K562 (cell line): Measurements from ENCODE around the gene CWC22. TPM values are rescaled to one million over a fixed set of nuclear protein-coding genes. Genes with fewer than 3 reads are reported as not detected.
A peak's percentile ranks its signal among the peaks of the same experiment; 100 is the strongest.

Experiments
- ATAC-seq: fragments of 200-7000 bp; cut with Tn5 transposase; 3 replicates; pipeline ENCODE4 v1.9.1; 2020; ENCODE audit warnings: moderate library complexity
- BruUV-seq: library from RNA; stranded (reverse); fragments of 400-500 nt; replicated peaks from 2 replicates; lab custom pipeline; 2021; lab: Mats Ljungman, UMichigan
- CTCF ChIA-PET: fragments of 300-600 bp; formaldehyde crosslinking; extraction: SDS; loops from one replicate; lab custom pipeline; 2021; ENCODE audit warnings: low intra/inter-chr PET ratio; lab: Yijun Ruan, JAX
- POLR2A ChIA-PET: fragments of 300-600, 350-650 bp; sonication (Branson Sonifier 250); formaldehyde crosslinking; extraction: SDS; loops from one replicate; lab custom pipeline; 2021; ENCODE audit warnings: antibody characterized with exemption, inconsistent platforms; lab: Yijun Ruan, JAX
- DNase-seq, 4 experiments: peaks; one replicate each; pipeline versions ENCODE4 v3.0.0 to v3.0.0-alpha.2; 2011 to 2018; ENCODE audit warnings: low spot score in 3 of 4, mixed read lengths in 3 of 4; ENCODE audit errors: extremely low read depth in 1 of 4
- FAIRE-seq: peaks from 2 replicates; lab custom pipeline; 2011; peaks lifted over from hg19 to GRCh38; lab: Jason Lieb, UNC
- H2AFZ ChIP-seq: 2 replicates; pipeline ENCODE4 v1.6.0; 2011; ENCODE audit warnings: low read depth, low read length, control low read depth, inconsistent platforms
- H3K27ac ChIP-seq: fragments of 200-600 bp; 3 replicates; pipeline ENCODE4 v1.8.0; 2011; ENCODE audit warnings: low read depth, mild to moderate bottlenecking, control low read depth, inconsistent platforms, low read length, moderate library complexity, mixed read lengths; ENCODE audit errors: extremely low read depth
- H3K27me3 ChIP-seq, 2 experiments: fragments of 300-600 bp in 1 of 2; 2 replicates in 1 of 2; 3 replicates in 1 of 2; pipeline versions ENCODE4 v1.6.0 to v1.8.0; 2011; ENCODE audit warnings: inconsistent platforms in 2 of 2, low read length in 2 of 2, mild to moderate bottlenecking in 1 of 2, mixed read lengths in 1 of 2, moderate library complexity in 1 of 2; ENCODE audit not compliant: control insufficient read depth in 2 of 2, insufficient read depth in 2 of 2
- H3K36me3 ChIP-seq: fragments of 300-600 bp; 3 replicates; pipeline ENCODE4 v1.8.0; 2011; ENCODE audit warnings: mild to moderate bottlenecking, low read length, inconsistent platforms; ENCODE audit not compliant: control insufficient read depth, insufficient read depth
- H3K4me1 ChIP-seq, 2 experiments: fragments of 200-600 bp in 1 of 2; replicated peaks in 1 of 2; 2 replicates in 1 of 2; 3 replicates in 1 of 2; pipeline versions ENCODE4 v1.5.1 to v1.8.0; 2011; ENCODE audit warnings: inconsistent platforms in 2 of 2, low read length in 2 of 2, mild to moderate bottlenecking in 1 of 2, mixed read lengths in 1 of 2, moderate library complexity in 1 of 2; ENCODE audit not compliant: control insufficient read depth in 2 of 2, insufficient read depth in 2 of 2
- H3K4me2 ChIP-seq: 2 replicates; pipeline ENCODE4 v1.6.1; 2011; ENCODE audit warnings: low read length, control low read depth, inconsistent platforms, mixed read lengths; ENCODE audit not compliant: insufficient read depth
- H3K4me3 ChIP-seq: fragments of 200-600 bp; sonication (generic), shearing (Covaris generic); 2 replicates; pipeline ENCODE4 v1.5.1; 2016; ENCODE audit warnings: control low read depth, inconsistent platforms
- H3K79me2 ChIP-seq: fragments of 200-600 bp; 3 replicates; pipeline ENCODE4 v1.8.0; 2011; ENCODE audit warnings: low read length, inconsistent platforms; ENCODE audit not compliant: control insufficient read depth, insufficient read depth
- H3K9ac ChIP-seq, 2 experiments: 2 replicates each; pipeline versions ENCODE4 v1.6.0 to v1.6.1; 2011; ENCODE audit warnings: low read depth in 2 of 2, low read length in 2 of 2, control low read depth in 1 of 2, inconsistent platforms in 1 of 2, mild to moderate bottlenecking in 1 of 2, mixed read lengths in 1 of 2; ENCODE audit not compliant: insufficient read depth in 1 of 2
- H3K9me1 ChIP-seq: one replicate; pipeline ENCODE4 v1.6.0; 2011; ENCODE audit warnings: inconsistent platforms, mild to moderate bottlenecking, low read length, moderate library complexity; ENCODE audit not compliant: control insufficient read depth, insufficient read depth
- H3K9me3 ChIP-seq: replicated peaks from 2 replicates; pipeline ENCODE4 v1.5.1; 2011; ENCODE audit warnings: low read depth, low read length, inconsistent platforms; ENCODE audit not compliant: control insufficient read depth, insufficient read depth
- H4K20me1 ChIP-seq: replicated peaks from 2 replicates; pipeline ENCODE4 v1.6.1; 2011; ENCODE audit warnings: low read length, inconsistent platforms, mixed read lengths; ENCODE audit not compliant: control insufficient read depth, insufficient read depth
- DMBX1 ChIP-seq: fragments of 250-450 bp; sonication (Bioruptor Pico); IDR thresholded peaks from 2 replicates; pipeline ENCODE4 v1.8.0; 2022; ENCODE audit warnings: inconsistent platforms, mild to moderate bottlenecking, moderate library complexity, borderline replicate concordance
- EHMT2 ChIP-seq: fragments of 450-650 bp; IDR thresholded peaks from 2 replicates; pipeline ENCODE4 v1.6.1; 2018; ENCODE audit warnings: antibody characterized with exemption
- EZH2 ChIP-seq: IDR thresholded peaks from 2 replicates; pipeline ENCODE4 v1.6.1; 2012; ENCODE audit warnings: low read depth, mild to moderate bottlenecking, inconsistent platforms, low read length, borderline replicate concordance
- HINFP ChIP-seq: fragments of 450-650 bp; conservative IDR thresholded peaks from 2 replicates; pipeline ENCODE4 v1.6.1; 2016; ENCODE audit warnings: missing genetic modification characterization, low read depth, mild to moderate bottlenecking, control low read depth, missing compliant biosample characterization
- NFIX ChIP-seq: fragments of 250-450 bp; sonication (Bioruptor Pico); IDR thresholded peaks from 2 replicates; pipeline ENCODE4 v1.4.0; 2020; ENCODE audit warnings: low read depth, mild to moderate bottlenecking, moderate library complexity
- PRPF4 ChIP-seq: fragments of 200-400 bp; formaldehyde crosslinking; IDR thresholded peaks from one replicate; pipeline ENCODE4 v1.6.1; 2017; ENCODE audit warnings: low read length, low read depth, mild to moderate bottlenecking; ENCODE audit not compliant: insufficient read depth, poor library complexity, severe bottlenecking
- REST ChIP-seq, 2 experiments: fragments of 450-650 bp; formaldehyde crosslinking in 1 of 2; IDR thresholded peaks; 2 replicates each; pipeline versions ENCODE4 v1.4.0 to v1.6.1; 2014 to 2020; ENCODE audit warnings: mild to moderate bottlenecking in 2 of 2, borderline replicate concordance in 1 of 2, low read depth in 1 of 2
- SMC3 ChIP-seq: conservative IDR thresholded peaks from 2 replicates; pipeline ENCODE4 v1.6.1; 2011; ENCODE audit warnings: low read depth, low read length, improper control_type of control experiment; ENCODE audit not compliant: insufficient read depth
- ZNF740 ChIP-seq, 3 experiments: fragments of 200-800 bp in 1 of 3; sonication (Bioruptor generic) in 1 of 3; sonication (generic) in 1 of 3; formaldehyde crosslinking in 1 of 3; IDR thresholded peaks; 2 replicates each; pipeline versions ENCODE4 v1.6.1 to v1.8.0; 2016 to 2022; ENCODE audit warnings: mild to moderate bottlenecking in 2 of 3, missing compliant biosample characterization in 2 of 3, missing genetic modification characterization in 2 of 3, missing genetic modification reagents in 1 of 3
- WGBS: fragments of 100-300 bp; shearing (Covaris generic); methylation state at CpG from one replicate; pipeline ENCODE4 v1.1.6; 2016; ENCODE audit warnings: low coverage, mixed read lengths; ENCODE audit not compliant: insufficient coverage; ENCODE audit errors: missing lambda C conversion rate; 5-methylcytosine and 5-hydroxymethylcytosine counted together
- in situ Hi-C: fragments of 300-500 bp; cut with MboI; formaldehyde crosslinking; loops from 4 replicates; pipeline ENCODE4 v1.15.0; 2018; ENCODE audit warnings: inconsistent platforms, mixed read lengths
- intact Hi-C: fragments of 100-400 bp; cut with micrococcal nuclease; formaldehyde crosslinking; loops from 2 replicates; pipeline ENCODE4 v1.14.2; 2022
- polyA plus RNA-seq, 8 experiments: library from polyadenylated mRNA; depleted of rRNA in 4 of 8; stranded (reverse) in 5 of 8; unstranded in 3 of 8; fragments of >200 nt; fragmentation: Nextera tagmentation in 2 of 8; fragmentation: Illumina TruSeq in 1 of 8; extraction: Ambion mirVana in 2 of 8; extraction: Trizol in 1 of 8; gene quantifications; 2 replicates each; pipeline versions ENCODE4 v1.2.1 to v1.2.3, GENCODE V29; 2011 to 2014; ENCODE audit warnings: inconsistent platforms in 1 of 8, missing spikeins in 1 of 8
- total RNA-seq, 7 experiments: library from RNA; depleted of rRNA in 6 of 7; stranded (reverse); fragments of >200 nt in 6 of 7; fragmentation: Illumina TruSeq in 2 of 7; extraction: Trizol in 2 of 7; gene quantifications; 2 replicates each; pipeline versions ENCODE4 v1.2.1 to v1.2.3, GENCODE V29; 2011 to 2021; ENCODE audit warnings: low replicate concordance in 1 of 7

The CWC22 gene
- total and polyA plus RNA-seq, 9 of the 15 experiments (the other 6 are each of a cell fraction or from before 2014, with no cell fraction given) = 14.5 to 54.2 (median 36.7) TPM

GRCh38 chr2:179936654-179937053 is 70.4 kb downstream of the CWC22 start:
- CTCF ChIA-PET = interaction anchor here (0.8 kb wide), 1 partner anchor 717 kb away, joined by 3 read pairs; no protein-coding TSS in a partner anchor
- ATAC-seq (peak; percentile 89), DNase-seq (peak; percentile 22 to 73 (median 54)), FAIRE-seq (peak; percentile 71)
- no peaks in the 10 kb centered on the region for H3K27me3 ChIP-seq
- H3K36me3 ChIP-seq = no peaks in the 10 kb centered on the region
- no peaks in the 10 kb centered on the region for H3K4me1 ChIP-seq
- intact Hi-C loops (loop anchor here (5.0 kb wide), 2 partner anchors 94 to 141 kb away; no protein-coding TSS in a partner anchor), in situ Hi-C loops (no loop called here)
- H2AFZ ChIP-seq = no peak overlapping the region
- H4K20me1 ChIP-seq = no peaks in the 10 kb centered on the region
- POLR2A ChIA-PET = interaction anchor here (1.5 kb wide), 1 partner anchor 25 kb away, joined by 3 read pairs; no protein-coding TSS in a partner anchor
- H3K9me1 ChIP-seq = no peaks in the 10 kb centered on the region
- H3K9me3 ChIP-seq = no peaks in the 10 kb centered on the region
- no peak overlapping the region for H3K4me3 ChIP-seq
- H3K79me2 ChIP-seq = no peaks in the 10 kb centered on the region
- H3K4me2 ChIP-seq = no peak overlapping the region
- H3K27ac ChIP-seq = no peak overlapping the region
- no peak overlapping the region for H3K9ac ChIP-seq
- WGBS = 6% methylated on average over 3 of the region's 3 CpGs
- no TSS peak for BruUV-seq
- no peak for TF ChIP-seq HINFP (tag)
- no peak for TF ChIP-seq NFIX
- no peak for TF ChIP-seq EZH2
- TF ChIP-seq REST (IDR thresholded peaks at IDR 0.05; ENCODE audit: borderline replicate concordance) = peak; percentile 30; the same call in 1 of the 2 replicates
- TF ChIP-seq REST (CRISPR knock-in tag; IDR thresholded peaks at IDR 0.05; ENCODE audit: low read depth) = no peak
- TF ChIP-seq SMC3 = peak; percentile 64; the same call in 1 of the 2 replicates
- no peak for TF ChIP-seq PRPF4
- TF ChIP-seq DMBX1 (CRISPR knock-in tag) = no peak
- TF ChIP-seq ZNF740 (CRISPR knock-in tag; IDR thresholded peaks at IDR 0.05) = no peak
- no peak for TF ChIP-seq ZNF740 (tag; IDR thresholded peaks at IDR 0.05)
- 0 out of 2 replicates have a peak, but pooled peaks have one; percentile 49 for TF ChIP-seq EHMT2
